NCI-H510A treated with DMSO at 0.1 percent for 48 hours (cell line): ENCODE results near the gene PADI1.

Experiments
- DNase-seq: peaks from one replicate; lab custom pipeline; 2025; lab: John Stamatoyannopoulos, UW

The PADI1 gene

GRCh38 chr1:17183388-17184160 lies 21.4 kb upstream of the PADI1 start:
- no peak for DNase-seq

GRCh38 chr1:17184161-17184665 lies 20.7 kb upstream of the PADI1 start:
- DNase-seq: no peak

GRCh38 chr1:17184822-17185484 lies 20.0 kb upstream of the PADI1 start:
- no peak for DNase-seq

GRCh38 chr1:17185485-17185860 lies 19.5 kb upstream of the PADI1 start:
- DNase-seq: no peak

GRCh38 chr1:17186216-17186909 lies 18.6 kb upstream of the PADI1 start:
- DNase-seq: no peak

- DNase-seq: no peak
These were observed 17.9 kb upstream of the PADI1 start for GRCh38 chr1:17187051-17187450.

GRCh38 chr1:17188217-17188616 lies 16.7 kb upstream of the PADI1 start:
- DNase-seq: no peak

GRCh38 chr1:17188889-17189631 lies 15.9 kb upstream of the PADI1 start:
- no peak for DNase-seq

GRCh38 chr1:17189632-17189990 lies 15.3 kb upstream of the PADI1 start:
- no peak for DNase-seq

- DNase-seq: no peak
These were observed 14.6 kb upstream of the PADI1 start for GRCh38 chr1:17190010-17190995.

GRCh38 chr1:17191990-17192242 lies 13.0 kb upstream of the PADI1 start:
- no peak for DNase-seq

GRCh38 chr1:17192394-17193221 lies 12.3 kb upstream of the PADI1 start:
- no peak for DNase-seq

GRCh38 chr1:17193222-17194132 lies 11.5 kb upstream of the PADI1 start:
- DNase-seq: no peak

- DNase-seq: no peak
These were observed 10.8 kb upstream of the PADI1 start for GRCh38 chr1:17194133-17194475.

GRCh38 chr1:17194615-17195528 lies 10.1 kb upstream of the PADI1 start:
- no peak for DNase-seq

GRCh38 chr1:17195731-17196130 lies 9.2 kb upstream of the PADI1 start:
- no peak for DNase-seq

- DNase-seq: no peak
These were observed 8.3 kb upstream of the PADI1 start for GRCh38 chr1:17196496-17197185.

- no peak for DNase-seq
These were observed 7.2 kb upstream of the PADI1 start for GRCh38 chr1:17197696-17198095.
